MCF 10A (cell line): ENCODE results near the gene GATA5. TPM values are rescaled to one million over a fixed set of nuclear protein-coding genes. Genes with fewer than 3 reads are reported as not detected.

Source experiments
- BruUV-seq: library from RNA; stranded (reverse); fragments of 400-500 nt; replicated peaks from 2 replicates; lab custom pipeline; 2021; lab: Mats Ljungman, UMichigan
- CTCF ChIA-PET: fragments of 300-600 bp; sonication (Branson Sonifier 250); formaldehyde crosslinking; extraction: SDS; loops from one replicate; lab custom pipeline; 2021; ENCODE audit warnings: antibody characterized with exemption, inconsistent platforms; lab: Yijun Ruan, JAX
- POLR2A ChIA-PET: fragments of 300-600, 350-650 bp; sonication (Branson Sonifier 250); formaldehyde crosslinking; extraction: SDS; loops from one replicate; lab custom pipeline; 2020; ENCODE audit warnings: antibody characterized with exemption, inconsistent platforms; lab: Yijun Ruan, JAX
- DNase-seq: peaks from one replicate; pipeline ENCODE4 v3.0.0-alpha.2; 2018; ENCODE audit not compliant: unreplicated experiment
- H3K27ac Mint-ChIP-seq: one replicate; pipeline ENCODE4 v1.8.0; 2022; ENCODE audit warnings: mild to moderate bottlenecking, low read depth, mixed read lengths; ENCODE audit not compliant: unreplicated experiment
- H3K27me3 Mint-ChIP-seq: one replicate; pipeline ENCODE4 v1.8.0; 2022; ENCODE audit warnings: mixed read lengths; ENCODE audit not compliant: insufficient read depth, unreplicated experiment
- H3K36me3 Mint-ChIP-seq: one replicate; pipeline ENCODE4 v1.8.0; 2022; ENCODE audit warnings: mild to moderate bottlenecking, moderate library complexity, mixed read lengths; ENCODE audit not compliant: insufficient read depth, unreplicated experiment
- H3K4me1 Mint-ChIP-seq: one replicate; pipeline ENCODE4 v1.8.0; 2022; ENCODE audit warnings: mixed read lengths; ENCODE audit not compliant: insufficient read depth, unreplicated experiment
- H3K4me3 Mint-ChIP-seq: one replicate; pipeline ENCODE4 v1.8.0; 2022; ENCODE audit warnings: mild to moderate bottlenecking, moderate library complexity, mixed read lengths; ENCODE audit not compliant: unreplicated experiment
- H3K9me3 Mint-ChIP-seq: one replicate; pipeline ENCODE4 v1.8.0; 2022; ENCODE audit warnings: mixed read lengths; ENCODE audit not compliant: unreplicated experiment
- CTCF ChIP-seq: fragments of 200-600 bp; IDR thresholded peaks from one replicate; pipeline ENCODE4 v1.8.0; 2022; ENCODE audit warnings: antibody characterized with exemption, mild to moderate bottlenecking; ENCODE audit not compliant: unreplicated experiment
- intact Hi-C: fragments of 100-400 bp; cut with micrococcal nuclease; formaldehyde crosslinking; loops from 2 replicates; pipeline ENCODE4 v1.14.1; 2022
- total RNA-seq: library from RNA; stranded (reverse); gene quantifications from 2 replicates; pipeline ENCODE4 v1.2.3, GENCODE V29; 2022

Gene GATA5
- total RNA-seq, 1 experiment from 2014 or later: not detected

DNA sequence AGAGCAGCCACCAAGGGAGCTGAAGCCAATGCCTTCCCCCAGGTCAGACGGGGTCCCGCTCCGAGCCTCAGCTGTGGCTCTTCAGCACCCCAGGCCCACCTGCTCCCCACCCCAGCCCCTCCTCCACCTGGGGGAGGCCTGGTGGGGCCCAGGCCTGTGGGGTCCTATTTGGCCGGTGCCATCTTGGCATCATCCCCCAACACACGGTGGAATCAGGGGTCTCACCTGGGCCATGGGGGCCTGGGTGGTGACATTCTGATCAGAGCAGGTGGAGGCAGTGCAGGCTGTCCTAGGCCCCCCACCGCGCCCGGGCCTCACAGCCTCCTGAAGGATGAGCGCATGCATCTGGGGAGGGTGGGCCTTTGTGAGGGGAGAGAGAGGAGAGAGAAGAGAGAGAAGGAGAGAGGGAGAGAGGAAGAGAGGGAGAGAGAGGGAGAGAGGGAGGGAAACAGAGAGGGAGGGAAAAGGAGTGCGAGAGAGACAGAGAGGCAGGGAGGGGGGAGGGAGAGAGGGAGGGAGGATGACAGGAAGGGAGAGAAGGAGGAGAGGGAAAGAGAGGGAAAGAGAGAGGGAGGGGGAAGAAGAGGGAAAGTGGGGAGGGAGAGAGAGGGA, 24.5 kb downstream of the GATA5 start:
- POLR2A ChIA-PET: no interaction called here

GRCh38 chr20:62449951-62450691, 25.7 kb downstream of the GATA5 start:
- ChIA-PET POLR2A (no interaction called here), CTCF (interaction anchor here (0.7 kb wide), 1 partner anchor 21 kb away, joined by 5 read pairs; no protein-coding TSS in a partner anchor)
- intact Hi-C loops: no loop called here
- H3K9me3 Mint-ChIP-seq: no peaks in the 10 kb centered on the region
- no peak for TF ChIP-seq CTCF
- H3K27me3 Mint-ChIP-seq: peaks cover 56% of the 10 kb centered on the region
- no TSS peak for BruUV-seq
- H3K4me1 Mint-ChIP-seq: no peaks in the 10 kb centered on the region
- no peaks in the 10 kb centered on the region for H3K36me3 Mint-ChIP-seq
- no peak overlapping the region for H3K27ac Mint-ChIP-seq
- no peak overlapping the region for H3K4me3 Mint-ChIP-seq
- no peak for DNase-seq

More for the DNA sequence above, 24.5 kb downstream of the GATA5 start:
- Mint-ChIP-seq H3K27ac (no peak overlapping the region), H3K4me1 (no peaks in the 10 kb centered on the region), H3K27me3 (peaks cover 58% of the 10 kb centered on the region), H3K36me3 (no peaks in the 10 kb centered on the region), H3K9me3 (no peaks in the 10 kb centered on the region), H3K4me3 (no peak overlapping the region)
- no peak for DNase-seq
- intact Hi-C loops: no loop called here
- TF ChIP-seq CTCF: no peak
- CTCF ChIA-PET: no interaction called here
- no TSS peak for BruUV-seq

GRCh38 chr20:62448788-62449187, 27.0 kb downstream of the GATA5 start:
- Mint-ChIP-seq H3K36me3 (no peaks in the 10 kb centered on the region), H3K27me3 (peaks cover 61% of the 10 kb centered on the region), H3K27ac (no peak overlapping the region), H3K9me3 (no peaks in the 10 kb centered on the region), H3K4me3 (no peak overlapping the region), H3K4me1 (no peaks in the 10 kb centered on the region)
- CTCF ChIA-PET: no interaction called here
- TF ChIP-seq CTCF: no peak
- POLR2A ChIA-PET: interaction anchor here (0.8 kb wide), 1 partner anchor 8 kb away, joined by 3 read pairs; no protein-coding TSS in a partner anchor
- no TSS peak for BruUV-seq
- intact Hi-C loops: no loop called here
- DNase-seq: no peak

DNA sequence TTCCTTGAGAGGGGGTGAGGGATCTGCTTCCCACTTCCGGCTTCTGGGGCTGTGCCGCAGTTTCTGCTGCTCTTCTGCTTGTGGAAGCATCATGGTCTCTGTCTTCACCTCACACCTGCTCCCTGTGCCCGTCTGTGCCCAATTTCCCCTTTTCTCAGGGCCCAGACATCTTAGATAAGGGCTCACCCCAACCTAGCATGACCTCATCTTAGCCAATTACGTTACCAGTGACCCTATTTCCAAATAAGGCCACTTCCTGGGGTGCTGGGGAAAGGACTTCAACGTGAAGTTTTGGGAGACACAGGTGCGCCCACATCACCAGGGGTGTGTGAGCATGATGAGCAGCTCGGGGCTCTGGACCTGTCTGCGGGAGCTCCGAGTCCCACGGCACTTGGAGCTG, 27.8 kb downstream of the GATA5 start:
- Mint-ChIP-seq H3K27me3 (peaks cover 67% of the 10 kb centered on the region), H3K27ac (no peak overlapping the region), H3K4me3 (no peak overlapping the region), H3K36me3 (no peaks in the 10 kb centered on the region), H3K4me1 (no peaks in the 10 kb centered on the region), H3K9me3 (no peaks in the 10 kb centered on the region)
- BruUV-seq: no TSS peak
- intact Hi-C loops: no loop called here
- ChIA-PET CTCF (interaction anchor here (0.6 kb wide), 1 partner anchor 58 kb away, joined by 9 read pairs; no protein-coding TSS in a partner anchor), POLR2A (interaction anchor here (0.7 to 1.1 kb wide), 2 partner anchors 45 to 237 kb away, joined by 3 to 4 read pairs; no protein-coding TSS in a partner anchor)
- no peak for DNase-seq
- TF ChIP-seq CTCF: no peak
